GM23338 (cell line): ENCODE data around the gene CAMSAP3. TPM values are rescaled to one million over a fixed set of nuclear protein-coding genes. Genes with fewer than 3 reads are reported as not detected.

Experiments used
- ATAC-seq: fragments of 200-7000 bp; cut with Tn5 transposase; 3 replicates; pipeline ENCODE4 v1.9.1; 2020
- DNase-seq: peaks from one replicate; pipeline ENCODE4 v3.0.0-alpha.2; 2015; ENCODE audit warnings: low spot score
- H2AFZ ChIP-seq: fragments of 200-600 bp; sonication (generic); 2 replicates; pipeline ENCODE4 v1.8.0; 2016; ENCODE audit warnings: antibody characterized with exemption, mild to moderate bottlenecking, moderate library complexity
- H3F3A ChIP-seq: fragments of 200-600 bp; sonication (generic); replicated peaks from 2 replicates; pipeline ENCODE4 v1.8.0; 2017; ENCODE audit warnings: antibody characterized with exemption, mixed run types, low read depth
- H3K27ac ChIP-seq: fragments of 200-600 bp; sonication (generic); 2 replicates; pipeline ENCODE4 v1.6.1; 2016; ENCODE audit warnings: low read depth
- H3K27me3 ChIP-seq: fragments of 200-600 bp; sonication (generic); 2 replicates; pipeline ENCODE4 v1.8.0; 2016; ENCODE audit warnings: mild to moderate bottlenecking, mixed run types, moderate library complexity; ENCODE audit not compliant: insufficient read depth
- H3K36me3 ChIP-seq: fragments of 200-600 bp; sonication (generic); 2 replicates; pipeline ENCODE4 v1.8.0; 2016; ENCODE audit warnings: mild to moderate bottlenecking; ENCODE audit not compliant: insufficient read depth
- H3K4me1 ChIP-seq: fragments of 200-600 bp; sonication (generic); 2 replicates; pipeline ENCODE4 v1.8.0; 2016; ENCODE audit warnings: mild to moderate bottlenecking, moderate library complexity; ENCODE audit not compliant: insufficient read depth
- H3K4me2 ChIP-seq: fragments of 200-600 bp; sonication (generic); 2 replicates; pipeline ENCODE4 v1.7.1; 2017; ENCODE audit warnings: mixed run types
- H3K4me3 ChIP-seq: fragments of 200-600 bp; sonication (generic); 2 replicates; pipeline ENCODE4 v1.6.1; 2016; ENCODE audit warnings: mixed run types
- H3K79me2 ChIP-seq: fragments of 200-600 bp; sonication (generic); replicated peaks from 2 replicates; pipeline ENCODE4 v1.8.0; 2017; ENCODE audit warnings: mild to moderate bottlenecking; ENCODE audit not compliant: insufficient read depth
- H3K9me2 ChIP-seq: fragments of 200-600 bp; sonication (generic); 2 replicates; pipeline ENCODE4 v1.8.0; 2017; ENCODE audit not compliant: insufficient read depth
- H4K20me1 ChIP-seq: fragments of 200-600 bp; sonication (generic); replicated peaks from 2 replicates; pipeline ENCODE4 v1.8.0; 2017; ENCODE audit warnings: mild to moderate bottlenecking; ENCODE audit not compliant: insufficient read depth
- H3K27ac Mint-ChIP-seq: 2 replicates; pipeline ENCODE4 v1.8.0; 2020; ENCODE audit warnings: inconsistent platforms, mild to moderate bottlenecking, moderate library complexity, mixed read lengths
- H3K27me3 Mint-ChIP-seq: 3 replicates; pipeline ENCODE4 v1.8.0; 2022; ENCODE audit warnings: low read depth, mild to moderate bottlenecking, moderate library complexity, mixed read lengths, inconsistent platforms; ENCODE audit not compliant: insufficient read depth, poor library complexity
- H3K36me3 Mint-ChIP-seq: 3 replicates; pipeline ENCODE4 v1.8.0; 2021; ENCODE audit warnings: low read depth, mild to moderate bottlenecking, inconsistent platforms, moderate library complexity, mixed read lengths
- H3K4me1 Mint-ChIP-seq: 3 replicates; pipeline ENCODE4 v1.8.0; 2020; ENCODE audit warnings: mild to moderate bottlenecking, inconsistent platforms, mixed read lengths
- H3K4me3 Mint-ChIP-seq: 3 replicates; pipeline ENCODE4 v1.8.0; 2021; ENCODE audit warnings: moderate library complexity, mild to moderate bottlenecking, inconsistent platforms, mixed read lengths
- H3K9me3 Mint-ChIP-seq: 3 replicates; pipeline ENCODE4 v1.8.0; 2020; ENCODE audit warnings: moderate library complexity, mild to moderate bottlenecking, inconsistent platforms, mixed read lengths
- JUNB ChIP-seq: IDR thresholded peaks from one replicate; pipeline ENCODE4 v1.6.1; 2016; ENCODE audit warnings: antibody characterized with exemption; ENCODE audit not compliant: unreplicated experiment
- POLR2AphosphoS5 ChIP-seq: IDR thresholded peaks from 2 replicates; pipeline ENCODE4 v1.6.1; 2016; ENCODE audit warnings: antibody characterized with exemption, low read depth
- REST ChIP-seq: IDR thresholded peaks from one replicate; pipeline ENCODE4 v1.6.1; 2018; ENCODE audit warnings: antibody characterized with exemption; ENCODE audit not compliant: unreplicated experiment
- STAT1 ChIP-seq: IDR thresholded peaks from one replicate; pipeline ENCODE4 v1.6.1; 2016; ENCODE audit warnings: antibody characterized with exemption; ENCODE audit not compliant: unreplicated experiment
- ZNF114 ChIP-seq: fragments of 250-450 bp; sonication (Bioruptor Pico); IDR thresholded peaks from 2 replicates; pipeline ENCODE4 v1.5.0; 2020; ENCODE audit warnings: mild to moderate bottlenecking, moderate library complexity
- ZNF331 ChIP-seq: fragments of 250-450 bp; sonication (Bioruptor Pico); IDR thresholded peaks from 2 replicates; pipeline ENCODE4 v1.5.0; 2020; ENCODE audit warnings: low read depth, mild to moderate bottlenecking, moderate library complexity
- ZNF462 ChIP-seq: fragments of 250-450 bp; sonication (Bioruptor Pico); IDR thresholded peaks from 2 replicates; pipeline ENCODE4 v1.5.0; 2020; ENCODE audit warnings: mild to moderate bottlenecking, moderate library complexity
- polyA plus RNA-seq: library from polyadenylated mRNA; unstranded; fragments of >200 nt; fragmentation: Nextera tagmentation; extraction: Ambion mirVana; gene quantifications from 2 replicates; pipeline ENCODE4 v1.2.1, GENCODE V29; 2016
- total RNA-seq: library from RNA; depleted of rRNA; stranded (reverse); fragments of >200 nt; shearing (Covaris generic); gene quantifications from 2 replicates; pipeline ENCODE4 v1.2.3, GENCODE V29; 2014
- TF ChIP-seq, protein P1 (sequence below), 2 experiments: fragments of 200-600 bp in 1 of 2; sonication (generic) in 1 of 2; conservative IDR thresholded peaks; 2 replicates each; pipeline versions ENCODE4 v1.5.1 to v1.6.1; 2016 to 2017; ENCODE audit warnings: antibody characterized with exemption in 2 of 2, low read depth in 2 of 2, mild to moderate bottlenecking in 2 of 2, moderate library complexity in 1 of 2

The CAMSAP3 gene
- total and polyA plus RNA-seq, 2 experiments from 2014 or later = 6.4 to 32.2 TPM

GRCh38 chr19:7556696-7557315 lies 38.9 kb upstream of the CAMSAP3 start:
- H3K4me2 ChIP-seq = no peak overlapping the region
- H4K20me1 ChIP-seq = no peaks in the 10 kb centered on the region; the same call in 1 of the 2 replicates
- no peak for DNase-seq
- Mint-ChIP-seq H3K36me3 (peaks cover 40% of the 10 kb centered on the region), H3K9me3 (no peaks in the 10 kb centered on the region; the same call in 1 of the 3 replicates), H3K4me1 (no peaks in the 10 kb centered on the region; the same call in 2 of the 3 replicates), H3K4me3 (no peak overlapping the region), H3K27me3 (peaks cover 7% of the 10 kb centered on the region), H3K27ac (no peak overlapping the region)
- TF ChIP-seq ZNF114 (CRISPR knock-in tag) (no peak), JUNB (no peak), POLR2AphosphoS5 (no peak), REST (no peak), ZNF462 (CRISPR knock-in tag) (no peak), ZNF331 (CRISPR knock-in tag) (no peak), STAT1 (no peak)
- TF ChIP-seq, protein P1, sequence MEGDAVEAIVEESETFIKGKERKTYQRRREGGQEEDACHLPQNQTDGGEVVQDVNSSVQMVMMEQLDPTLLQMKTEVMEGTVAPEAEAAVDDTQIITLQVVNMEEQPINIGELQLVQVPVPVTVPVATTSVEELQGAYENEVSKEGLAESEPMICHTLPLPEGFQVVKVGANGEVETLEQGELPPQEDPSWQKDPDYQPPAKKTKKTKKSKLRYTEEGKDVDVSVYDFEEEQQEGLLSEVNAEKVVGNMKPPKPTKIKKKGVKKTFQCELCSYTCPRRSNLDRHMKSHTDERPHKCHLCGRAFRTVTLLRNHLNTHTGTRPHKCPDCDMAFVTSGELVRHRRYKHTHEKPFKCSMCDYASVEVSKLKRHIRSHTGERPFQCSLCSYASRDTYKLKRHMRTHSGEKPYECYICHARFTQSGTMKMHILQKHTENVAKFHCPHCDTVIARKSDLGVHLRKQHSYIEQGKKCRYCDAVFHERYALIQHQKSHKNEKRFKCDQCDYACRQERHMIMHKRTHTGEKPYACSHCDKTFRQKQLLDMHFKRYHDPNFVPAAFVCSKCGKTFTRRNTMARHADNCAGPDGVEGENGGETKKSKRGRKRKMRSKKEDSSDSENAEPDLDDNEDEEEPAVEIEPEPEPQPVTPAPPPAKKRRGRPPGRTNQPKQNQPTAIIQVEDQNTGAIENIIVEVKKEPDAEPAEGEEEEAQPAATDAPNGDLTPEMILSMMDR (conservative IDR thresholded peaks at IDR 0.05; ENCODE audit: low read depth in 2 of 2) = no peak
- no peaks in the 10 kb centered on the region for H3K27me3 ChIP-seq
- H3K4me1 ChIP-seq = no peaks in the 10 kb centered on the region
- no peak overlapping the region for H3K4me3 ChIP-seq
- no peaks in the 10 kb centered on the region for H3K79me2 ChIP-seq
- no peak for ATAC-seq
- no peaks in the 10 kb centered on the region for H3F3A ChIP-seq
- H3K9me2 ChIP-seq = no peaks in the 10 kb centered on the region
- peaks cover 8% of the 10 kb centered on the region; the same call in 1 of the 2 replicates for H3K36me3 ChIP-seq
- H3K27ac ChIP-seq = no peak overlapping the region
- H2AFZ ChIP-seq = no peak overlapping the region
